ENCODE results near the gene RAB37.

Gene RAB37, protein sequence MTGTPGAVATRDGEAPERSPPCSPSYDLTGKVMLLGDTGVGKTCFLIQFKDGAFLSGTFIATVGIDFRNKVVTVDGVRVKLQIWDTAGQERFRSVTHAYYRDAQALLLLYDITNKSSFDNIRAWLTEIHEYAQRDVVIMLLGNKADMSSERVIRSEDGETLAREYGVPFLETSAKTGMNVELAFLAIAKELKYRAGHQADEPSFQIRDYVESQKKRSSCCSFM

DNA sequence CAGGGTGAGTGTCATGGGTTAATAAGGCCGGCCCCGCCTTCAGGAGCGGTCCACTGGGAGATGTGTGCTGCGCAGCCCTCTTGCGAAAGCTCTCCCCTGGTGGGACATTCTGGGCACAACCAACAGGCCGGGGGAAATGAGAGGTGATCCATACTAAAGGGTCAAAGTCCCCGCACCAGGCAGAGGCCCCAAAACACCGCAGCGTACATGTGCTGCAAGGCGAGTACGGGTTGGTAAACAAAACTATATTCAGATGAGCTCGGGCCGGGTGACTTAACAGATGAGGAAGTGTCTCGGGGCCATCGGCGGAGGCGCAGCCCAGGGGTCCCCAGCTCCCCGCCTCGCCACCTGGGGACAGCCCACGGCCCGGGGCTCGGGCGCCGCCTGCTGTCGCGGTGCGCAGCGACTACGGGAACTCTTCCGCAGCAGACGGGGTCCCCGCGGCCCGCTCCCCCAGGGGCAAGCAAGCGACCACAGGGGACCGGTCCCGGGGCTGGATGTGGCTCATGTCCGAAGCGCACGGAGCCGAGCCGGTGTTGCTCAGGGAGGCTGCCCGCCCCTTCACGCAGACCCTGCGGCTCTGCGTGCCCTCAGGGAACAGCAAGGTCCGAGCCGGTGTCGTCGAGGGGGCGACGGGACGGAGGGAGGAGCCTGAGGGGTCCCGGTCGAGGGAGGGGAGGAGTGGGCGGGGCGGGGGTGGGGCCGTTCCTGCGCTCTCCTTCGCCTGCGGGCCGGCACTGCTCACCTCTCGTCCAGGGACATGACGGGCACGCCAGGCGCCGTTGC lies at the start of gene RAB37:
Gene RAB37 (plus strand): TSS at position 744 of the 786 bp plus-strand sequence. CDS start 17 bp downstream, at position 761.
- FAIRE-seq (peak; percentile 46), DNase-seq (ENCODE audit: extremely low spot score, insufficient read length, low read depth) (no peak)

DNA sequence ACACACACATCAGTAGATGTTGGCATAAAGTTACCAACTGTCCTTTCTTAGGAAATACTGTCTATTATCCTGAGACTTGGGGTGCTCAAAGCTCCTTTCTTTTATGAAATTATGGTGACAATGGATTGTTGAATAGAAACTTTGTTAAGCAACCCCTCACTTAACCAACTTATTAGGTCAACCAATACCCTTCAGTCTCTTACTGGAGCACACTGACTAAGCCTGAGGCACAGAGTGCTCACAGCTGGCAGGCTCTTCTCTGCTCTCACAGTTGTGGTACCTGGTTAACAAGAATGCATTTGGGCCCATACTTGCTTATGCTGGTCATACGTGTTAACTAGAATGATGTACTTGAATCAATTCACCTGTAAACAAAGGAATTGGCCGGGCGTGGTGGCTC lies 49.2 kb upstream of the RAB37 start:
- DNase-seq (ENCODE audit: extremely low spot score, insufficient read length, low read depth) = no peak
- FAIRE-seq = no peak

DNA sequence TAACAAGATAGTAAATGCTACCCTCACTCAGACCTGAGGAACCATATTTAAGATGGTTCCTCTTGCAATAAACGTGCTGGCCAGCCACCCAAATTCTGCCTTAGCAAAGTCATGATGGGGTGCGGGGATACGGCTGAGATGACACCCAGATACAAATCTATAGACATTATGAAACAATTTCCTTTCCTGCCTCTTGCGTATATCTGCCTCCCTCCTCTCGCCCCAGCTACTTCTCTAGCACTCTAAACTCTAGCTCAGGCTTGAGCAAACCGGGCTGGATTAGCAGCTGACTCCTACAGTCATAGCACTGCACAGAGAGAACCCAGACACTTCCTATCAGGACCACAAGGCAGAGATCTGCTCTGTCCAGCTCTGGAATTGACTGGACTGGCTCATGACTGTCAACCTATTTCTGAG lies 46.6 kb upstream of the RAB37 start:
- DNase-seq (ENCODE audit: extremely low spot score, insufficient read length, low read depth) (no peak), FAIRE-seq (no peak)

DNA sequence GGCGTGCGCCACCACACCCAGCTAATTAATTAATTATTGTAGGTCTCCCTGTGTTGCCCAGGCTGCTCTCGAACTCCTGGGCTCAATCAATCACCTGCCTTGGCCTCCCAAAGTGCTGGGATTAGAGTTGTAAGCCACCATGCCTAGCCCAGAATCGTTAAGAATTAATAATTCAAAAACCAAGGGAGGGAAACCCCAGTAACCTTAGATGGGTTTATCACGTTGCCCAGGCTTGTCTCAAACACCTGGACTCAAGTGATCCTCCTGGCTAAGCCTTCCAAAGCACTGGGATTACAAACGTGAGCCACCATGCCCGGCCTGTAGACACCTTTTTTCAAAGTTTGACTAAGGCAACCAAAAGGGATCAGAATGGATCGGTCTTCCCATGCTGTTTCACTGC lies 45.9 kb upstream of the RAB37 start:
- FAIRE-seq = no peak
- no peak for DNase-seq (ENCODE audit: extremely low spot score, insufficient read length, low read depth)

DNA sequence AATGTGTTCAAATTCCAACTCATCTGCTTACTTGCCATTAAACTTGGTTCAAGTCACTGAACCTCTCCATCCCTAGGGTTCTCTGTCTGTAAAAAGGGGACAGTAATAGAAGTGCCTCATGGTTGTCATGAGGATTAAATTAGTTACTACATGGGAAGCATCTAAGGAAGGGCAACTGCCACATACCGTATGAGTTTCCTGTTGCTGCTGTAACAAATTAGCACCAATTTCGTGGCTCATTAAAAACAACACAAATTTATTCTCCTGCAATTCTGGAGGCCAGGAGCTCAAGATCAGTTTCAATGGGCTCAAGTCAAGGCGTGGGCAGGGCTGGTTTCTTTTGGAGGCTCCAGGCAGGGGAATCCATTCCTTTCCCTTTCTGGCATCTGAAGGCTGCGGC lies 43.0 kb upstream of the RAB37 start:
- FAIRE-seq = no peak
- no peak for DNase-seq (ENCODE audit: extremely low spot score, insufficient read length, low read depth)

DNA sequence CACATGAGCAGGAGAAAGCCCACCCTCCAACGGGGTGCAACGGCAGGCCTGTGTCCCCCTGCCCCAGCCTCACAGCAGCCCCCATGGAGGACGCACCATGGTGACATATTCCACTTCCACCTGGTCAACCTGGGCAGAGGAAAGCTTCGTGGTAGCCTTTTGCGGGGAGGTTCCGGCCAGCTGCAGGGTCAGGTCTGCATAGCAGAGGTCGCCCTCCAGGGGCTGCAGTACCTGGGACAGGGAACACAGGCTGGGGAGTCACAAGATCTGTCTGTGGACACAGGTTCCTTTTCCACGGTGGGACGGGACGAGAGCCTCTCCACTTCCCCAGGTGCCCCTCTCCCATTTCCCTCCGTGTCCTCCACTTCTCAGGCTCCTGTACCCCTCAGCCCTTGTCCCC lies 41.4 kb upstream of the RAB37 start:
- FAIRE-seq (no peak), DNase-seq (ENCODE audit: extremely low spot score, insufficient read length, low read depth) (no peak)

DNA sequence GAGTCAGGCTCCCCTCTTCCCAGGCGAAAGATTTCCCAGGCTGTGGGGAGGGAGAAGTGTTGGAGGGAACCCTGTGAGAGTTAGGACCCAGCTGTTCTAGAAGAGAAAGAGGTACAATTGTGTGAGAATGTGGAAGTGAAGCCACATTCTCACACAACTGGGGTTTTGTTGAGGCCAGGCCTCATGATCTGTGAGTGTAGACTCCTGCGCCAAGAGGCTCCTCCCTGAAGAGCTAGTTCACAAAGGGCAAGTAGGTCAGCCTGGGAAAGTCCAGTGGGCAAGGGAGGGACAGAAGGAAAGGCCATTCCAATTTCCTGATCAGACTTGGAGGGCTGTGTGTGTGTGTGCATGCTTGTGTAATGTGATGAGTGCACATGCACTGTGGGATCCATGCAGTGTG lies 39.5 kb upstream of the RAB37 start:
- DNase-seq (ENCODE audit: extremely low spot score, insufficient read length, low read depth) = no peak
- FAIRE-seq = peak; percentile 26

DNA sequence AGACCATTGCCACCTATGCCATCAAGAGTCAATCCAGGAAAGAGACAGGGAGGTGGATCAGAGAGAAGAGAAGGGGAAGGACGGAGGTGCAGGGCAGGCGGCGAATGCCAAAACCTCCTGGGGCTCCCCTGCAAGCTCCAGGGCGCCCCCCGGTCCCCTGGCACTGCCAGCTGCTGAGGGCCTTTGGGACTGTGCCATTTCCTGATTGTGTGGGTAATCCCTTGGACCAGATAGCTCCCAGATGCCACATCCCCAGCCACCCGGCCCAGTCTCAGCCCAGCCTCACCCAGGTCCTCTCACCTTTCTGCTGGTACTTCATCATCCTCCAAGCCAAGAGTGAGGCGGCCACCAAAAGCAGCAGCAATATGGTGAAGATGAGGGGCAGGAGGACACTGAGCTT lies 39.0 kb upstream of the RAB37 start:
- no peak for FAIRE-seq
- no peak for DNase-seq (ENCODE audit: extremely low spot score, insufficient read length, low read depth)

DNA sequence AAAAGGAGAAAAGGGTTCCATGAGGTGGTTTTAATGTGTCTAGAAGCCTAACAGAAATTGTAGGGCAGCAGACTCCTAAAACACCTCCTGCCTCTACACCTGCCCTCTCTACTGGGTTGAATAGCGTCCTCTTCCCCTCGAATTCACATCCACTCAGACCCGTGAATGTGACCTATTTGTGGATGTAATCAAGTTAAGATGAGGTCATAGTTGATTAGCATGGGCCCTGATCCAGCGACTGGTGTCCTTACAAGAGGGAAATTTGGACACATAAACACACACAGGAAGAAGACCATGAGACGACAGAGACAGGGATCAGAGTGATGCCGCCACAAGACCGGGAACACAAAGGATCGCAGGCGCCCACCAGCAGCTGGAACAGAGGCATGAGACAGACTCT lies 37.8 kb upstream of the RAB37 start:
- no peak for FAIRE-seq
- DNase-seq (ENCODE audit: extremely low spot score, insufficient read length, low read depth) = no peak

DNA sequence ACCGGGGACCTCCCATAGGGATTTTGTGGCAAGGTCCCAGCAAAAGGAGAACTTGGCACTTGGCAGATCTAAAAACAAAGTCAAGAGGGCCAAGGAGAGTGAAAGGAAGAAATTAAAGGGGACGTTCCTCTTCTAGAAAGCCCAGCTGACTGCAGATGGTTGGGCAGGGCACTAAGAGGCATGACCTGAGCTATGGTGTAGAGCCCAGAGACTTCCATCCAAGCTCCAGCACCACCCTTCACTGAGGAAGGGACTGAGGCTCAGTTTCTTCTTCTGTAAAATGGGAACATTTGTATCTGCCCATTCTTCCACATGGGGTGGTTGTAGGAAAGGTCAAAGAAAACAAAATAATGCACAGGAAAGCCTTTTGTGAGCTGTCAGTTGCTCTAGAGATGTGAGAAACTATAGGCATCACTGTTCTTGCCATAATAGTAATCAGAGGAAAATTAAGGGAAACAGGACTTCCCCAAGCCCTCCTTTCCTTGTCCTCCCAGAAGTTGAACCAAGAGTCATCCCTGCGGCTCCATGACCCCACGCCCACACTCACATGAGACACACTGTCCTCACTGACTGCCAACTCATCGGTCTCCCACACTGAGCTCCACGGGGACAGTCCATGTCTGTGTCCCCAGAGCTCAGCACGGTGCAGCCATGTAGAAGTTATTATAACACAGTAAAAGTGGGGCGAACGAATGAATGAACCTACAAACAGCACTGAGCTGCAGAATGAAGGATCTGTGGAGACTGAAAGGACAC lies 34.8 kb upstream of the RAB37 start:
- FAIRE-seq (no peak), DNase-seq (ENCODE audit: extremely low spot score, insufficient read length, low read depth) (no peak)

DNA sequence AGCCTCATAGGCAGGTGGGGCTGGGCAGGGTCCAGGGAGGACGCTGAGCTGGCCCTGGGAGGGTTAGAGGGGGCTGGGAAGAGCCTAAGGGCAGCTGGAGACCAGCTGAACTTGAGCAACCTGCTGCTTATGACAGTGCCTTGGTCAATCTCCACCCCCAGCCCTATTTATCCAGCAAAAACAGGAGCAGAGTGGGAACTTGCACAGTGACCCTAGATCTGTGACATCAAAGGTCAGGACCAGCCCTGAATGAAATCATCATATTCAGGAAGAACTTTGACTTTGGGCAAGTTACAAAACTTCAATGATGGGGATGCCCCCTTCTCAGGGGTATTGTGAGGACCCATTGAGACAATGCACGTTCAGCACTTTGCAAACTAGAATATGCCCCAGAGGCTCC lies 33.7 kb upstream of the RAB37 start:
- DNase-seq (ENCODE audit: extremely low spot score, insufficient read length, low read depth) (no peak), FAIRE-seq (no peak)

DNA sequence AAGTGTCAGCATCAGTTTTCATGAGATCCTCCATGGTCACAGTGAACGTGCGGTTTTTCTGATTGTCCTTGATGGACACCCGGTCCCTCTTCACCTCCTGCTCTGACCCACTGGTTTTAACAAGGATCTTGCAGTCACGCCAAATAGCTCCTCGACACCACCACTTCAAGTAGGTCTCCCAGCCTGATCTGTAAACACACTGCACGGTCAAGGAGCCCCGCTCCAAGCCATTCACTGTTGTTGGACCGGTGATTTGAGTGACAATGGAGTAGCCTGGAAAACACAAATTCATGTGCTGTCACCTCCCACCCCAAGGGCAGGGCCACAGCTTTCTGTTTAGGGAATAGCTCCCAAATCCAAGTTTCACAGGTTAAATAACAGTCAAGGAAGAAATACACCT lies 32.5 kb upstream of the RAB37 start:
- DNase-seq (ENCODE audit: extremely low spot score, insufficient read length, low read depth) (no peak), FAIRE-seq (no peak)

DNA sequence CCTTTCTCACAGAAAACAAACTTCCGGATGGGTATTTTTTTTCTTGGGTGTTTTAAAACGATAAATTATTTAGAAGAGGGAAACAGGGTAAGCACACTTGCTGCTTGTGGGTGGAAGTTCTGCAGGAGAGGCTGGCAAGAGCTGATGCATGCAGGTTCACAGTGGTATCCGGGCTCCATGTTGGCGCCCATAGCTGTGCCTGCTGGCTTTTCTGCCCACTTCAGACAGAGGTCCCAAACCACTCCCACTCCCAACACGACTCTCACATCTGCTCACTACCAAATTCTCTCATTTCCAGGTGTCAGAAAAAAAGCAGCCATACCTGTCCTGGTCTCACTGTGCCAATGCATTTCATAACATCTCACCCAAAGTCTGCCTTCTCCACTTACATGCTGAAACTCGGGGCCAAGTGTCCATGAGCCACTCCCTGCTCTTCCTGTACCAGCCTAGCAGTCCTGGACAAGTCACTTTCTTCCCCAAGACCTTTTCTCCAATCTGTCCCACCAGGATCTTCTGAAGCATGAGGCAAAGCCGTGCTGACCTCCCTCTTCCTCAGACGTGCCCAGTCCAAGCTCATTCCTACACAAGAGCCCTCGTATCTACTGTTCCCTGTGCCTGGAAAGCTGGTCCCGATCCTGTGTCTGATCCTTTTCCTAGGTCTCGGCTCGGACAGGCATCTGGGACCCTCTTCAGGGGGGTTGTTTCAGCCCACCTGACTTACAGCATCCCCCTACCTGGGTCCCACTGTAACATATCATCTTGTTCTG lies 25.8 kb upstream of the RAB37 start:
- DNase-seq (ENCODE audit: extremely low spot score, insufficient read length, low read depth) (no peak), FAIRE-seq (no peak)

DNA sequence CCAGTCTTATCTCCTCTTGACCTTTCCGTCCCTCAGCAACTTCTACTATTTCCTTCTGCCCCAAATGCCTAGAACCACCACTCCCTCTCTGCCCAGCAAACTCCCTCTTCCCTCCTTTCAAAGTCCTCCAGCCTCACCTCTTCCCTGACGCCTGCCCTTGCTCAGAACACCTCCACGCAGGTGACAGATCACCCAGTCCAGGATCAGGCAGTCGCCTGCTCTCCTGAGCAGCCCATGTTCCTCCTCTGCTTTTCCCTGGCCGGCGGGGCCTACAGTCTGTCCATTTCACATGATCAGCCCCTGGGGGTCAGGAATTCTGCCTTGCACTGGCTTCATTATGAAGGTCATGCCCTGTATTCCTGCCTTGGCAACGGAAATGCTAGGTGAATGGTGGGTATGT lies 24.8 kb upstream of the RAB37 start:
- FAIRE-seq (no peak), DNase-seq (ENCODE audit: extremely low spot score, insufficient read length, low read depth) (no peak)

DNA sequence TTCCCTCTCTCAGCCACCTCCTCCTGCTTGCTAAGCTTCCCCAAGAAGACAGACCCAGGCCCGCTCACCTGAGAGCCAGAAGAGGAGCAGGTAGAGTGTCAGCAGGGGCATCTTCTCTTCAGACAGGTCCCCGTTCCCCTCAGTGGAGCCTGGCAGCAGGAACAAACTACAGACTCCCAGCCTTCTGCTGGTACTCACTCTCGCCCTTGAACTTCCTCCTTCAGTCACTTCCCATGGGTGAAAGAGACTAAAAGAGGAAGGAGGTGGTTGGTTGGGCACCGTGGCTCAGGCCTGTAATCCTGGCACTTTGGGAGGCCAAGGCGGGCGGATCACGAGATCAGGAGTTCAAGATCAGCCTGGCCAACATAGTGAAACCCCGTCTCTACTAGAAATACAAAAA lies 24.3 kb upstream of the RAB37 start, which contains the start of gene CD300LF:
Gene CD300LF (minus strand): TSS at position 168 of the 400 bp plus-strand sequence. CDS start 57 bp downstream, at position 111.
- FAIRE-seq = no peak

DNA sequence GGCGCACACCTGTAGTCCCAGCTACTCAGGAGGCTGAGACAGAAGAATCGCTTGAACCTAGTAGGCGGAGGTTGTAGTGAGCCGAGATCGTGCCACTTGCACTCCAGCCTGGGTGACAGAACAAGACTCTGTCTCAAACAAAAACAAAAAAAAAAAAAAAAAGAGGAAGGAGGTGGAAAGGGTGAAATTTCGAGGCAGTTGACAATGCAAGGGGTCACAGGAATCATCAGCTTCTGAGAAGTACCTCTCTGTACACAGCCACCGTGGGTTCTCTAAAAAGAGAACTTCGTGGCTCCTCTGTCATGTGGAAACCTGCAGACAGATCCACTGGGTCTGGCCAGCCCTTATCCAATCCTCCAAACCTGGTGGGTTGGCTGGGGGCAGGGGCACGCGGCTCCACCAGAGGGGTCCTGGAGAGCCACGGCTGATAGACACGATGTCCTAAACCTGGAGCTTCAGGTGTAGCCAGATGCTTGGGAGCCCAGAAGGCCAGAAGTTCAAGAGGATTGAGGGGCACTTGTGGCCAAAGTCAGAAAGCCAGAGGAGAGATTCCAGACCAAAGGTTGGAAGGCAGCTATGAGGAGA lies 23.8 kb upstream of the RAB37 start:
- FAIRE-seq = no peak
- DNase-seq (ENCODE audit: extremely low spot score, insufficient read length, low read depth) = no peak

More for the DNA sequence above, 24.3 kb upstream of the RAB37 start, which contains the start of gene CD300LF:
- no peak for DNase-seq (ENCODE audit: extremely low spot score, insufficient read length, low read depth)

DNA sequence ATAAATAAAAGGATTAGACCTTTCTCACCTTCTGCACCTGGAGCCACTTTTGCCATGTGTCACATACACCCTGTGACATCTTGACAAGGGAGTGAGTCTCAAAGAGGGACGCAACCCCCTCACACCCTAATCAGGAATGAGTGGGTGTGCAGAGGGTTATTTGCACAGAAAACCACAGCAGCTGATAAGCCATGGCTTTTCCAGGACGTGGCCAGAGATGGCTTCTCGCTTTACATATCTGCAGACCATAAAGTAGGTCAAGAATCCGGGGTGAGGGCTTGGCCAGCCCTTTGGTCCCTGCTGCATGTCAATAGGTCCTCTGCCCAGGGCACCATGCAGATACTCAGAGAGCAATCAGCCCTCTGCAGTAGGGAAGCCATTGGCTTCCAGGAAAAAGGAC lies 21.9 kb upstream of the RAB37 start:
- DNase-seq (ENCODE audit: extremely low spot score, insufficient read length, low read depth) = no peak
- FAIRE-seq = no peak

DNA sequence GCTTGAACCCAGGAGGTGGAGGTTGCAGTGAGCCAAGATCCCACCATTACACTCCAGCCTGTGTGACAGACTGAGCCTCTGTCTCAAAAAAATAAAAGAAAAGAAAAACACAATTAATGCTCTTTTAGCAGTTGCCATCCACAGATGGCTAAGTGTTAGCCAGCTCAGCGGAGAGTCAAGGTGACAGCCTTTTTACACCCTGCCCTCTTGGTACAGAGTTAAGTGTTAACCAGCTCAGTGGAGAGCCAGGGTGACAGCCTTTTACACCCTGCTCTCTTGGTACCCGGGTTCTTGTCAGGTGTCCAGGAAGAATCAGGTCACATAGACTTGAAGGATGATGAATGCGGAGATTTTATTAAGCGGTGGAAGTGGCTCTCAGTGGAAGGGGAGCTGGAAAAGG lies 16.6 kb upstream of the RAB37 start:
- FAIRE-seq (no peak), DNase-seq (ENCODE audit: extremely low spot score, insufficient read length, low read depth) (no peak)

DNA sequence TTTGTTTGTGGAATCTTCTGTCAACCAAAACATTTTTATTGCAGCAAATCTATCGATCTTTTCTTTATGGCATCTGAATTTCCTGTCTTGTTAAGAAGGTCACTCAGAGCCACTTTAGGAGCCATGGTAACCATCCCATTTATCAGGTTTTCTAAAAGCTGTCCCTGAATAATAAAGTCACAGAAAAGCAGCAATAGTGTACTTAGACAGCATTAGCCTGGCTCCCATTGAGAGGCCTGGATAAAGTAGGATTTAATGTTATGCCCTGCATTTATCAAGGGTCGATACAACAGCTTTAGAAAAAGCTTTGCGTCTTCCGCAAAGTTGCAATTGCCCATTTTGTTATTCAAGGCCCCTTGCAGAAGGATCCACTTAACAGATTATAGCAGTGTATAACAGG lies 14.3 kb upstream of the RAB37 start:
- DNase-seq (ENCODE audit: extremely low spot score, insufficient read length, low read depth) (no peak), FAIRE-seq (no peak)

DNA sequence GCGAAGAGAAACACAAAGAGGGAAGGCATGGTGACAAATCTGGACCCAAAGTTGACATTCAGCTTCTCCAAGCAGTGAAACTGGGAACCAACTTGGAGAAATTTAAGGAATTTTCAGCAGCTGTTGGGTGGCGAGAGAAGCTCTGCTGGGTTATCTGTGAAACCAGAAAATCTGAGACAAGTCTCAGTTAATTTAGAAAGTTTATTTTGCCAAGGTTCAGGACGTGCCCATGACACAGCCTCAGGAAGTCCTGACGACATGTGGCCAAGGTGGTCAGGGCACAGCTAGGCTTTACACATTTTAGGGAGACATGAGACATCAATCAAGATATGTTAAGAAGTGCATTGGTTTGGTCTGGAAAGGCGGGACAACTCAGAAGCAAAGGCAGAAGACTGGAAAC lies 13.2 kb upstream of the RAB37 start:
- FAIRE-seq (no peak), DNase-seq (ENCODE audit: extremely low spot score, insufficient read length, low read depth) (no peak)
